Measurements from ENCODE around the gene CHRM4.

The CHRM4 gene

DNA sequence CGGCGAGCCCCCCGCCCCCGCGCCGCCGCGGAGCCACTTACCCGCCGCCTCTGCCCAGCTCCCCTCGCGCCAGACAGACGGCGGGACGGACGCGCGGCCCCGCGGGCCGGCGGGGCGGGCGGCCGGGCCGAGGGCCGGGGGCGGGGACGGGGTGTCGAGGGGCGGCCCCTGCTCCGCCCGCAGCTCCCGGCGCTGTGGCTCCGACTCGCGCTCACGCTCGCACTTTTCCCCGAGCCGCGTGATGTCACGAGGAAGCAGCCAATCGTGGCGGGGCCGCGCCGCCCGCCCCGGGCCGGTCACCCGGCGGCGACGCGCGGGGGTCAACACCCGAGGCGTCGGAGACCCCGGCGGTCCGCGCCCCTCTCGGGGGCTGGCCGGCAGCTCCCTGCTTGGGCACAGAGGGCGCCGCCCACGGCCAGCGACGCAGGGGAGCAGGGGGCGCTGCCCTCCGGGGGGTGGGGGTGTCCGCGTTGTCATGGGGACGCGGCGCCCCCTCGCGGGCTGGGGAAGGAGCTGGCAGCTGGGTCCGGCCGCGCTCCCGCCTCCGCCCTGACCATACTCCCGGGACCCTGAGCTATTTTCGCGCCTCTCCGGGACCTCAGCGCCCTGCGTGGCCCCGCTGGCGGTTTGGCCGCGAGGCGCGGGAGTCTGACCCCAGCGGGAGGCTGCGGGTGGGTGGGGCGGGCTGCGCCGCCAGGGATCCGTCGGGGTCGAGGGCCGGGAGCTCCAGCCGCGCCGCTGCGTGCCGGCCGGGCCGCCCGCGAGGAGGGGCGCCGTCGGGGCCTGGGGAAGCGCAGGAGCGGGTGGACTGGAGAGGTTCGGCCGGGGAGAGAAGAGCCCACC, at the start of gene CHRM4:
TSS of gene CHRM4 (minus strand) at position 199 of the 843 bp plus-strand sequence. CDS start 5,219 bp downstream, outside the sequence.
- Histone ChIP-seq H3K9ac (ENCODE audit: low read depth, low read length) (no peak within 1 kb of the TSS), H3K27me3 (ENCODE audit: insufficient read depth, low read length) (peaks cover 71% of the 10 kb centered on the region), H3K4me1 (ENCODE audit: insufficient read depth, low read length) (peaks cover 9% of the 10 kb centered on the region; the same call in 1 of the 2 replicates), H3K27ac (ENCODE audit: low read length) (no peak within 1 kb of the TSS), H3K4me3 (ENCODE audit: low read length) (peak within 1 kb of the TSS; percentile 74; the same call in 1 of the 2 replicates), H3K9me3 (ENCODE audit: insufficient read depth, low read depth, low read length) (no peaks in the 10 kb centered on the region; the same call in 1 of the 2 replicates), H3K36me3 (ENCODE audit: insufficient read depth, low read depth, low read length) (peaks cover 4% of the 10 kb centered on the region; the same call in 1 of the 2 replicates)

DNA sequence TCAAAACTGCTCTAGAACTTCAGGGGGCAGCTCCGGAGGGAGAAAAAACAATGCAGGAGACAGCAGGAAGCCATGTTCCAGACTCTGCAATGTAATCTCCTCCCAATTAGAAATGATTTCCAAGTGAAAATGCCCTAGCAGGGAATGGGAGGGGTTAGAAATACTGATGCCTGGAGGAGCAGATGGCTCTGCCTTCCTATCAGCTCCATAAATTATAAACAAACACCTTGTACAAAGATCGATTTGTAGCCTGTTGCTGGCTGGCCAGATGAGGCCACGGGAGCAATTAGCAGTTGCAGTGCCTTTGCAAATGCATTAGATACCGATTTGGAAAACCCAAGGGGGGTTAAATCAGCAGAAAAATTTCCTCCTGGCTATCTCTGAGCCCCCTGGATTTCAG, 46.6 kb upstream of the CHRM4 start:
- H3K9ac ChIP-seq (ENCODE audit: low read depth, low read length): no peak overlapping the region
- no peaks in the 10 kb centered on the region for H3K27me3 ChIP-seq (ENCODE audit: insufficient read depth, low read length)
- H3K9me3 ChIP-seq (ENCODE audit: insufficient read depth, low read depth, low read length): no peaks in the 10 kb centered on the region
- H3K4me1 ChIP-seq (ENCODE audit: insufficient read depth, low read length): peaks cover 24% of the 10 kb centered on the region
- no peak overlapping the region for H3K27ac ChIP-seq (ENCODE audit: low read length)
- H3K4me3 ChIP-seq (ENCODE audit: low read length): no peak overlapping the region
- peaks cover 27% of the 10 kb centered on the region for H3K36me3 ChIP-seq (ENCODE audit: insufficient read depth, low read depth, low read length)

DNA sequence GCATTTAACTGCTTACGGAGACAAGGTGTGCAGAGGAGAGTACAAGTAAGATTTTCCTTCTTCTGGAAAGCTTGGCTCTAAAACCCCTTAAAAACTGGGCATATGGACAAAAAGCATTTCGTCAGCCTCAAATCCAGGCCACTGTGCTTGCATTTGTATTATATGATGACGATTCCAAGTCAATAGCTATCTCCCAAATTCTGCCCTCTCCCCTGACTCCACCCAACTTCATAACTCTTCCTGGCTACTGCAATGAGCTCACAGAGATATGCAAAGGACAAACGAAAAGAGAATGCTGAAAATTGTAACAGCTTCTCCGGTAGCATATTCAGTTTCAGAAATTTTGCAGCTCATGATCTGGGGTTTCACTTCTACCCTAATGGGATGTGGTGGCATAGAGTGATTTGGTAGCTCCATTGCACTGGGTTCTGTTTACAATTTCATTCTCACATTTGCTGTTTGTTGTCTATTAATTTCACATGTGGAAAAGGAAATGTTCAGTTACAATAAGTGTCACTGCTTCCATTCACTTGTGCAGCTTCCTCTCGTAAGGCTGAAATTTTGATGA, 45.6 kb upstream of the CHRM4 start:
- H3K27ac ChIP-seq (ENCODE audit: low read length): no peak overlapping the region
- no peaks in the 10 kb centered on the region for H3K9me3 ChIP-seq (ENCODE audit: insufficient read depth, low read depth, low read length)
- no peak overlapping the region for H3K4me3 ChIP-seq (ENCODE audit: low read length)
- no peaks in the 10 kb centered on the region for H3K27me3 ChIP-seq (ENCODE audit: insufficient read depth, low read length)
- peaks cover 24% of the 10 kb centered on the region for H3K4me1 ChIP-seq (ENCODE audit: insufficient read depth, low read length)
- no peak overlapping the region for H3K9ac ChIP-seq (ENCODE audit: low read depth, low read length)
- H3K36me3 ChIP-seq (ENCODE audit: insufficient read depth, low read depth, low read length): peaks cover 26% of the 10 kb centered on the region

DNA sequence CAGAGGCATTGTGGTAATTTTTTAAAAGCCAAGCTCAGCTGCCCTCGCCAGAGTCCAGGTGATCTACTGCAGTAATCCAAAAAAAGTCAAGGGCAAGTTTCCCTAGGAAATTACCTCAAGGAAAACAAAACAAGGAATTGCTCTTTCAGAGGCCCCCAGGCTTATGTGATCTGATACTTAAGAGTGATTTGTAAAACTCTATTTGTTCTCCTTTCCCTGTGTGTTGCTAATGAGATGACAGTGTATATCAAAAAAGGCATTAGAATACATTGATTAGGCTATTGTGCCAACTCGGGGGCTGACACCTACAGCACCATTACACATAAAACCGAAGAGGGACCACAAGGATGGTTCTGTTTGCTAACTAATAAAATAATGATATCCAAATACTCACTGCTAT, 44.5 kb upstream of the CHRM4 start:
- peaks cover 24% of the 10 kb centered on the region for H3K4me1 ChIP-seq (ENCODE audit: insufficient read depth, low read length)
- H3K27me3 ChIP-seq (ENCODE audit: insufficient read depth, low read length): no peaks in the 10 kb centered on the region
- peak overlapping the region; percentile 18 for H3K27ac ChIP-seq (ENCODE audit: low read length)
- no peaks in the 10 kb centered on the region for H3K9me3 ChIP-seq (ENCODE audit: insufficient read depth, low read depth, low read length)
- no peak overlapping the region for H3K9ac ChIP-seq (ENCODE audit: low read depth, low read length)
- H3K4me3 ChIP-seq (ENCODE audit: low read length): peak overlapping the region; percentile 39
- peaks cover 33% of the 10 kb centered on the region for H3K36me3 ChIP-seq (ENCODE audit: insufficient read depth, low read depth, low read length)

DNA sequence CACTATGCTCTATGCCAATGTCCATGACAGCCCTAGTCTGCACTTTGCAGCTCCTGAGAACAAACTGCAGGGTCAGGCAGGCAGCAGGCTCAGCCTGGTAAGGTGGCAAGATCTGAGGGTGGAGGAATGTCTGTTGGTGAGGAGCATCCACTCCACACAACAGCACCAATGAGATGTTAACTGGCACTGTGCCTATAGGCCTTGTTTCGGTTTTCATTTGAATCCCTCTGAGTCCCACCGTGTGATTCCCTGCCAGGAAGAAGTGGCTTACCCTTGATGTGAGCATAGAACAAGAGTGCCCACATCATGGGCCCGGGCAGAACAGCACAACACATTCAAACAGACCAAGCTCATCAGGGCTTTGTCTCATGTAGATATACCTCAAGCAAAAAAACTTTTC, 44.1 kb upstream of the CHRM4 start:
- no peak overlapping the region for H3K9ac ChIP-seq (ENCODE audit: low read depth, low read length)
- H3K27ac ChIP-seq (ENCODE audit: low read length): no peak overlapping the region
- H3K36me3 ChIP-seq (ENCODE audit: insufficient read depth, low read depth, low read length): peaks cover 37% of the 10 kb centered on the region
- H3K9me3 ChIP-seq (ENCODE audit: insufficient read depth, low read depth, low read length): no peaks in the 10 kb centered on the region
- H3K27me3 ChIP-seq (ENCODE audit: insufficient read depth, low read length): no peaks in the 10 kb centered on the region
- peak overlapping the region; percentile 39; the same call in 1 of the 2 replicates for H3K4me3 ChIP-seq (ENCODE audit: low read length)
- peaks cover 24% of the 10 kb centered on the region for H3K4me1 ChIP-seq (ENCODE audit: insufficient read depth, low read length)

DNA sequence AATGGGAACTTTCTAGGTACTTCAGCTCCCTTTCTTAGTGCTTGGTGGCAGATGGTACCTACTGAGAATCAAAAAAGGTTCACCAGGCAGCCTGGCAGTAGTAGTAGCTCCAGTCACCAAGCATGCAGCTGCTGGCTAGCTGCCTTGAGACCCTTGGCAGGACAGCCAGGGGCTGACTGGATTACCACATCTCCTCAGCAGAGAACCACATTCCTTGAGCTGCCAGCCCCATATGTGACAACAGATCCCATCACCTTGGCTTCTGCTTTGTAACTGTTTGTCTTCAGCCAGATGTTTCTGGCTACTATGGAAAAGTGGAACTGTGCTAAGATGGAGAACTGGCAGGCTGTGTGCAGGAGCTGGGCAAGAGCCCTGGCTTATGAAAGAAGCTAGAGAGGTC, 39.6 kb upstream of the CHRM4 start:
- no peaks in the 10 kb centered on the region for H3K27me3 ChIP-seq (ENCODE audit: insufficient read depth, low read length)
- H3K36me3 ChIP-seq (ENCODE audit: insufficient read depth, low read depth, low read length): peaks cover 40% of the 10 kb centered on the region
- H3K9ac ChIP-seq (ENCODE audit: low read depth, low read length): no peak overlapping the region
- no peak overlapping the region for H3K4me3 ChIP-seq (ENCODE audit: low read length)
- H3K4me1 ChIP-seq (ENCODE audit: insufficient read depth, low read length): peaks cover 12% of the 10 kb centered on the region
- no peaks in the 10 kb centered on the region for H3K9me3 ChIP-seq (ENCODE audit: insufficient read depth, low read depth, low read length)
- H3K27ac ChIP-seq (ENCODE audit: low read length): no peak overlapping the region

DNA sequence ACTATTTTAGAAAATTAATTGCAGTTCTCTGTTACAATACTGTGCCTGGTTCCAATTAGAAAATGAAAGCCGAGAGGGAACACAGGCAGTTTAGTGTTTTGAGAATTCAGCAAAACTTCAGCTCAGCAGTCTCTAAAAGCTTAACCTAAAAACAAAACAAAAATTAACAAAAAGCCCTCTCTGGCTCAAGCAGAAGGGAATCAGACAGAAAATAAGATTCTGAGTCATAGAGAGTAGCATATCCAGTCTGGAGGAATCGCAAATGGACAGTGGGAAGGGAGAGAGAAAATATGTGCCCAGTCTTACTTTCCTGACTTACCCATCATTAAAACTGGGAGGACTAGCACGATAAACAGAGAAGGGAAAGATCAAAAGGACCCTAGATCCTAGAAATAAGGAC, 38.1 kb upstream of the CHRM4 start:
- Histone ChIP-seq H3K4me3 (ENCODE audit: low read length) (no peak overlapping the region), H3K9me3 (ENCODE audit: insufficient read depth, low read depth, low read length) (no peaks in the 10 kb centered on the region), H3K27ac (ENCODE audit: low read length) (no peak overlapping the region), H3K36me3 (ENCODE audit: insufficient read depth, low read depth, low read length) (peaks cover 38% of the 10 kb centered on the region), H3K9ac (ENCODE audit: low read depth, low read length) (no peak overlapping the region), H3K4me1 (ENCODE audit: insufficient read depth, low read length) (no peaks in the 10 kb centered on the region), H3K27me3 (ENCODE audit: insufficient read depth, low read length) (no peaks in the 10 kb centered on the region)

DNA sequence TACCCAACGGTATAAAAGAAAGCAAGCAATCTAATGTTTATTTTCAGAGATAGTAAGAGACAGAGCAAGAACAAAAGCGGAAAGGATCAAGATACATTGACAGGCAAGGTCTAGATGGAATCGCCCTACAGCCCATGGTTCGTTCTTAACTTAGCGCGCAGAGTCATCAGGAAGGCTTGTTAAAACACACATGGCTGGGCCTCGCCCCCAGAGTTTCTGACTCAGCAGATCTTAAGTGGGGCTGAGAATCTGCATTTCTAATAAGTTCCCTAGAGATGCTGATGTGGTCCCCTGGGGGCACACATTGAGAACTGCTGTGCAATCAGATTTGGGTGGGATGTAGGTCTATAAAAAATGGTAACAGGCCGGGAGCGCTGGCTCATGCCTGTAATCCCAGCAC, 35.8 kb upstream of the CHRM4 start:
- Histone ChIP-seq H3K27me3 (ENCODE audit: insufficient read depth, low read length) (no peaks in the 10 kb centered on the region), H3K27ac (ENCODE audit: low read length) (no peak overlapping the region), H3K4me1 (ENCODE audit: insufficient read depth, low read length) (no peaks in the 10 kb centered on the region), H3K36me3 (ENCODE audit: insufficient read depth, low read depth, low read length) (peaks cover 23% of the 10 kb centered on the region), H3K9me3 (ENCODE audit: insufficient read depth, low read depth, low read length) (no peaks in the 10 kb centered on the region), H3K9ac (ENCODE audit: low read depth, low read length) (no peak overlapping the region), H3K4me3 (ENCODE audit: low read length) (no peak overlapping the region)

DNA sequence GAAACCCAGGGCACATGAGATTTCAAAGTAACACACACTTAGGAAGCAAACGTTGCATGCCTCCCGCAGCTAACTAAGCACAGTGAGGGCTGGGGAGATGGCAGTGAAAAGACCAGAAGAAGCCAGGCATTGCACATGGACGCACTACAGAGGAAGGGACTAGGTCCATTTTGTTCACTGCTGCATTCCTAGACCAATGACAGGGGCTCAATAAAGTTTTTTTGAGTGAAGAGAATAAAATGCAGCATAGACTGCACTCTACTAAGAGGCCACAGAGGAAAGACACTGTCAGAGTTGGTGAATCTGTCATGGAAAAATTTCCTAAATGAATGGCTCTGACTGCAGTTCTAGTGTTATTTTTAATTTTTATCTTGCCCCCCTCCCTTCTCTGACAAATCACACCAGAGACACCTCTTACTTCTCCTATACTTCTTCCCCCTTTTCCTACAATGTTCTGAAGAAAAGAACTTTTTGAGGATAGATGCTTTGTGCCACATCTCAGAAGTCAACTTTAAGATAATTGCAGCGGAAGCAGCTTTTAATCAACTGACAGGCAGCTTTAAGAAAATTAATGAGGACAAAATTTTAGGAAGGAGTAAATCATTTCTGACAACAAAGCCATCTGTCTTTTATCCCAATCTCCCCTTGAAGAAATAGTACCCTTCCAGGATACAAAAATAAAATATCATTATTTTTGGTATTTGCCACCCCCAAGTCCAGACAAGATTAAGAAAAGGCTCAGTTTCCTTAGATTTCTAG, 34.8 kb upstream of the CHRM4 start:
- Histone ChIP-seq H3K27me3 (ENCODE audit: insufficient read depth, low read length) (no peaks in the 10 kb centered on the region), H3K9me3 (ENCODE audit: insufficient read depth, low read depth, low read length) (no peaks in the 10 kb centered on the region), H3K4me1 (ENCODE audit: insufficient read depth, low read length) (no peaks in the 10 kb centered on the region), H3K4me3 (ENCODE audit: low read length) (no peak overlapping the region), H3K27ac (ENCODE audit: low read length) (no peak overlapping the region), H3K36me3 (ENCODE audit: insufficient read depth, low read depth, low read length) (peaks cover 23% of the 10 kb centered on the region), H3K9ac (ENCODE audit: low read depth, low read length) (no peak overlapping the region)

DNA sequence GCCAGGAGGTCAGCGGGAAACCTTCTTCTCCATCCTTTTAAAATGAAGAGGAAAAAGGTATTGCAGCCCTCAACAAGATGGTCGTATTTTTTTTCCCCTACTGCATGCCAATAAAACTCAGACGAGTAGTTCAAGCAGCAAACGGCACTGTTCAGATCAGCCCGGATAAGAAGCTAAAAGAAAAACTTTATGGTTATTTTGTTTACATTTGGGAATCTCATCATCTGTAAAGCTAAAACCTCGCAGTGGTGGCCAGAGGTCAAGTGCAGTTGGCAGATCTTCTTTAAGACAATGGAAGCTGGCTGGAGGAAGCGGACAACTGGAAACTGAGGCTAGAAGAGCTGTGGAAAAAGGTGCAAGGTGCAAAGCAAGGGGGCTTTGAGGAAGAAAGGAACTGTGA, 31.0 kb upstream of the CHRM4 start:
- Histone ChIP-seq H3K27ac (ENCODE audit: low read length) (no peak overlapping the region), H3K27me3 (ENCODE audit: insufficient read depth, low read length) (no peaks in the 10 kb centered on the region), H3K9ac (ENCODE audit: low read depth, low read length) (no peak overlapping the region), H3K9me3 (ENCODE audit: insufficient read depth, low read depth, low read length) (no peaks in the 10 kb centered on the region), H3K4me3 (ENCODE audit: low read length) (no peak overlapping the region), H3K4me1 (ENCODE audit: insufficient read depth, low read length) (peaks cover 2% of the 10 kb centered on the region; the same call in 1 of the 2 replicates), H3K36me3 (ENCODE audit: insufficient read depth, low read depth, low read length) (peaks cover 16% of the 10 kb centered on the region; the same call in 1 of the 2 replicates)

DNA sequence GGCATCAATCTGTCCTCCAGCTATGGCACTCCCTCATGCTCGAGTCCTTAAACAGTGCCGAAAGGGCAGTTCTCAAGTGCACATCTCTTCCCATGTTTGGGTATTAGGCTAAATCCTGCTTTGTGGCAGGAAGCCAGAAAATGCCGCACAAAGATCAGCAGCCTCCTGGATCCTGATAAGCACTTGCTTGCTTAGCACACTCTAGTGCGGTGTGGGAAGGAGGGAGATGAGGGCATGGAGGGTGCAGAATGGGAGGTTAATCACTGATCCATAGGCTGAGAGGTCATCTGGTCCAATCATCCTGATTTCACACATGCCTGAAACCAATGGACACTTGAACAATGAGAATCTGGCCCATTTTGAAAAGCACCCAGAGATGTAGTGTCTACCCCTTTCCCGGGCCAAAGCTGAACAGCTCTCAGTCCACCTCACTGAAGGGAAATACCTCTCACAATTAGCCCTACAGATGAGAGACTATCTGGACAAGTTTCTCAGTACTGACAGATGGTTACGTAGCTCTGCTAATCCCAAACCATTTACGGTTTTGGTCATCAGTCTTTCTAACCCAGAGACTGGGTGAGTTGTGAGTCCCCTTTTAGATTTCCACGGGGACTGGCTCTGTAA, 29.8 kb upstream of the CHRM4 start:
- Histone ChIP-seq H3K27ac (ENCODE audit: low read length) (no peak overlapping the region), H3K9me3 (ENCODE audit: insufficient read depth, low read depth, low read length) (no peaks in the 10 kb centered on the region), H3K4me1 (ENCODE audit: insufficient read depth, low read length) (peaks cover 2% of the 10 kb centered on the region; the same call in 1 of the 2 replicates), H3K4me3 (ENCODE audit: low read length) (no peak overlapping the region), H3K27me3 (ENCODE audit: insufficient read depth, low read length) (no peaks in the 10 kb centered on the region), H3K9ac (ENCODE audit: low read depth, low read length) (no peak overlapping the region), H3K36me3 (ENCODE audit: insufficient read depth, low read depth, low read length) (peaks cover 21% of the 10 kb centered on the region)
